GM23338 (cell line): Measurements from ENCODE around the gene KIAA0232. TPM values are rescaled to one million over a fixed set of nuclear protein-coding genes. Genes with fewer than 3 reads are reported as not detected.

Experiments used
- ATAC-seq: fragments of 200-7000 bp; cut with Tn5 transposase; 3 replicates; pipeline ENCODE4 v1.9.1; 2020
- DNase-seq: peaks from one replicate; pipeline ENCODE4 v3.0.0-alpha.2; 2015; ENCODE audit warnings: low spot score
- H2AFZ ChIP-seq: fragments of 200-600 bp; sonication (generic); 2 replicates; pipeline ENCODE4 v1.8.0; 2016; ENCODE audit warnings: antibody characterized with exemption, mild to moderate bottlenecking, moderate library complexity
- H3F3A ChIP-seq: fragments of 200-600 bp; sonication (generic); replicated peaks from 2 replicates; pipeline ENCODE4 v1.8.0; 2017; ENCODE audit warnings: antibody characterized with exemption, mixed run types, low read depth
- H3K27ac ChIP-seq: fragments of 200-600 bp; sonication (generic); 2 replicates; pipeline ENCODE4 v1.6.1; 2016; ENCODE audit warnings: low read depth
- H3K27me3 ChIP-seq: fragments of 200-600 bp; sonication (generic); 2 replicates; pipeline ENCODE4 v1.8.0; 2016; ENCODE audit warnings: mild to moderate bottlenecking, mixed run types, moderate library complexity; ENCODE audit not compliant: insufficient read depth
- H3K36me3 ChIP-seq: fragments of 200-600 bp; sonication (generic); 2 replicates; pipeline ENCODE4 v1.8.0; 2016; ENCODE audit warnings: mild to moderate bottlenecking; ENCODE audit not compliant: insufficient read depth
- H3K4me1 ChIP-seq: fragments of 200-600 bp; sonication (generic); 2 replicates; pipeline ENCODE4 v1.8.0; 2016; ENCODE audit warnings: mild to moderate bottlenecking, moderate library complexity; ENCODE audit not compliant: insufficient read depth
- H3K4me2 ChIP-seq: fragments of 200-600 bp; sonication (generic); 2 replicates; pipeline ENCODE4 v1.7.1; 2017; ENCODE audit warnings: mixed run types
- H3K4me3 ChIP-seq: fragments of 200-600 bp; sonication (generic); 2 replicates; pipeline ENCODE4 v1.6.1; 2016; ENCODE audit warnings: mixed run types
- H3K79me2 ChIP-seq: fragments of 200-600 bp; sonication (generic); replicated peaks from 2 replicates; pipeline ENCODE4 v1.8.0; 2017; ENCODE audit warnings: mild to moderate bottlenecking; ENCODE audit not compliant: insufficient read depth
- H3K9me2 ChIP-seq: fragments of 200-600 bp; sonication (generic); 2 replicates; pipeline ENCODE4 v1.8.0; 2017; ENCODE audit not compliant: insufficient read depth
- H4K20me1 ChIP-seq: fragments of 200-600 bp; sonication (generic); replicated peaks from 2 replicates; pipeline ENCODE4 v1.8.0; 2017; ENCODE audit warnings: mild to moderate bottlenecking; ENCODE audit not compliant: insufficient read depth
- H3K27ac Mint-ChIP-seq: 2 replicates; pipeline ENCODE4 v1.8.0; 2020; ENCODE audit warnings: inconsistent platforms, mild to moderate bottlenecking, moderate library complexity, mixed read lengths
- H3K27me3 Mint-ChIP-seq: 3 replicates; pipeline ENCODE4 v1.8.0; 2022; ENCODE audit warnings: low read depth, mild to moderate bottlenecking, moderate library complexity, mixed read lengths, inconsistent platforms; ENCODE audit not compliant: insufficient read depth, poor library complexity
- H3K36me3 Mint-ChIP-seq: 3 replicates; pipeline ENCODE4 v1.8.0; 2021; ENCODE audit warnings: low read depth, mild to moderate bottlenecking, inconsistent platforms, moderate library complexity, mixed read lengths
- H3K4me1 Mint-ChIP-seq: 3 replicates; pipeline ENCODE4 v1.8.0; 2020; ENCODE audit warnings: mild to moderate bottlenecking, inconsistent platforms, mixed read lengths
- H3K4me3 Mint-ChIP-seq: 3 replicates; pipeline ENCODE4 v1.8.0; 2021; ENCODE audit warnings: moderate library complexity, mild to moderate bottlenecking, inconsistent platforms, mixed read lengths
- H3K9me3 Mint-ChIP-seq: 3 replicates; pipeline ENCODE4 v1.8.0; 2020; ENCODE audit warnings: moderate library complexity, mild to moderate bottlenecking, inconsistent platforms, mixed read lengths
- CREB1 ChIP-seq: fragments of 250-450 bp; sonication (Bioruptor Pico); IDR thresholded peaks from 2 replicates; pipeline ENCODE4 v1.5.0; 2020; ENCODE audit warnings: low read depth, mild to moderate bottlenecking, moderate library complexity
- EZH2 ChIP-seq: fragments of 200-600 bp; sonication (generic); IDR thresholded peaks from one replicate; pipeline ENCODE4 v1.8.0; 2017; ENCODE audit warnings: antibody characterized with exemption, mild to moderate bottlenecking, low read depth; ENCODE audit not compliant: unreplicated experiment
- NANOG ChIP-seq: IDR thresholded peaks from 2 replicates; pipeline ENCODE4 v1.6.1; 2016; ENCODE audit warnings: antibody characterized with exemption, borderline replicate concordance
- POLR2AphosphoS5 ChIP-seq: IDR thresholded peaks from 2 replicates; pipeline ENCODE4 v1.6.1; 2016; ENCODE audit warnings: antibody characterized with exemption, low read depth
- ZNF331 ChIP-seq: fragments of 250-450 bp; sonication (Bioruptor Pico); IDR thresholded peaks from 2 replicates; pipeline ENCODE4 v1.5.0; 2020; ENCODE audit warnings: low read depth, mild to moderate bottlenecking, moderate library complexity
- long read RNA-seq: library from polyadenylated mRNA; unstranded; transcript quantifications from one replicate; pipeline ENCODE4 v2.0.0, GENCODE V29; 2020; ENCODE audit not compliant: unreplicated experiment
- polyA plus RNA-seq: library from polyadenylated mRNA; unstranded; fragments of >200 nt; fragmentation: Nextera tagmentation; extraction: Ambion mirVana; gene quantifications from 2 replicates; pipeline ENCODE4 v1.2.1, GENCODE V29; 2016
- total RNA-seq: library from RNA; depleted of rRNA; stranded (reverse); fragments of >200 nt; shearing (Covaris generic); gene quantifications from 2 replicates; pipeline ENCODE4 v1.2.3, GENCODE V29; 2014; rRNA removed
- TF ChIP-seq, protein P1 (sequence below): IDR thresholded peaks from 2 replicates; pipeline ENCODE4 v1.6.1; 2016; ENCODE audit warnings: antibody characterized with exemption
- TF ChIP-seq, protein P2 (sequence below), 2 experiments: fragments of 200-600 bp in 1 of 2; sonication (generic) in 1 of 2; conservative IDR thresholded peaks; 2 replicates each; pipeline versions ENCODE4 v1.5.1 to v1.6.1; 2016 to 2017; ENCODE audit warnings: antibody characterized with exemption in 2 of 2, low read depth in 2 of 2, mild to moderate bottlenecking in 2 of 2, moderate library complexity in 1 of 2

The KIAA0232 gene, protein sequence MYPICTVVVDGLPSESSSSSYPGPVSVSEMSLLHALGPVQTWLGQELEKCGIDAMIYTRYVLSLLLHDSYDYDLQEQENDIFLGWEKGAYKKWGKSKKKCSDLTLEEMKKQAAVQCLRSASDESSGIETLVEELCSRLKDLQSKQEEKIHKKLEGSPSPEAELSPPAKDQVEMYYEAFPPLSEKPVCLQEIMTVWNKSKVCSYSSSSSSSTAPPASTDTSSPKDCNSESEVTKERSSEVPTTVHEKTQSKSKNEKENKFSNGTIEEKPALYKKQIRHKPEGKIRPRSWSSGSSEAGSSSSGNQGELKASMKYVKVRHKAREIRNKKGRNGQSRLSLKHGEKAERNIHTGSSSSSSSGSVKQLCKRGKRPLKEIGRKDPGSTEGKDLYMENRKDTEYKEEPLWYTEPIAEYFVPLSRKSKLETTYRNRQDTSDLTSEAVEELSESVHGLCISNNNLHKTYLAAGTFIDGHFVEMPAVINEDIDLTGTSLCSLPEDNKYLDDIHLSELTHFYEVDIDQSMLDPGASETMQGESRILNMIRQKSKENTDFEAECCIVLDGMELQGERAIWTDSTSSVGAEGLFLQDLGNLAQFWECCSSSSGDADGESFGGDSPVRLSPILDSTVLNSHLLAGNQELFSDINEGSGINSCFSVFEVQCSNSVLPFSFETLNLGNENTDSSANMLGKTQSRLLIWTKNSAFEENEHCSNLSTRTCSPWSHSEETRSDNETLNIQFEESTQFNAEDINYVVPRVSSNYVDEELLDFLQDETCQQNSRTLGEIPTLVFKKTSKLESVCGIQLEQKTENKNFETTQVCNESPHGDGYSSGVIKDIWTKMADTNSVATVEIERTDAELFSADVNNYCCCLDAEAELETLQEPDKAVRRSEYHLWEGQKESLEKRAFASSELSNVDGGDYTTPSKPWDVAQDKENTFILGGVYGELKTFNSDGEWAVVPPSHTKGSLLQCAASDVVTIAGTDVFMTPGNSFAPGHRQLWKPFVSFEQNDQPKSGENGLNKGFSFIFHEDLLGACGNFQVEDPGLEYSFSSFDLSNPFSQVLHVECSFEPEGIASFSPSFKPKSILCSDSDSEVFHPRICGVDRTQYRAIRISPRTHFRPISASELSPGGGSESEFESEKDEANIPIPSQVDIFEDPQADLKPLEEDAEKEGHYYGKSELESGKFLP (N-terminal part only)
- 34.9 and 45.1 TPM in 2 replicates for total RNA-seq
- 12.3 and 14.3 TPM in 2 replicates for polyA plus RNA-seq
- long read RNA-seq, partial matches to known transcripts, result 7 of 10 reads
- long read RNA-seq, other reads (novel, unspliced or antisense), result 3 of 10 reads

DNA sequence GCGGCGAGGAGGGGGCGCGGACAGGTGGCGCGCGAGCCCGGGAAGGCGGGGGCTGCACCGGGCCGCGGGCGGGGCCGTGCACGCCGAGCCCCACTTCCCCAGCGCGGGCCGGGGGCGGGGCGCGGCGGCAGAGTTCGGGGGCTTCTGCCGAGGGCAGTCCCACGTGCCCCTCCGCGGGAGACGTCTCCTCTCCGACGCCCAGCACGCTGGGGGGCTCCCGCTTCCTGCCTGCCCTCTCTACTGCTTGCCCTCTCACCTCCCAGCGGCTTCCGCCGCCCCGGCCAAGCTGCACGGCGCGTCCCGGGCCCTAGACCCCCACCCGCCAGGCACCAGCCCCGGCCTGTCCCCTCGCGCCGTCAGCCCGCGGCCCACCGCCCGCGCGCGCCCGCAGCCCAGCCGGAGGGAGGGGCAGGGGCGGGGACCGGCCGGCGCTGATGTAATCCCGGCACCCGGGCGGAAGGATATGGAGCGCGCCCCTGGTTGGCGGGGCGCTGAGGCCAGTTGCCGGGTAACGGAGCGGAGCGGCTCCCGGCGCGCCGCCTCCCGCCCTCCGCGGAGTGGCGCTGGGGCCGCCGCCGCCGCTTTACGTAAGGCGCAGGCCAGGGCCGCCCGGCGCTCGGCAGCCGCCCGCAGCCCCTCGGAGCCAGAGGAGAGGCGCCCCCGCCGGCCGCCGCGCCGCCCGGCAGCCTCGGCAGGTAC, at the start of gene KIAA0232:
Gene KIAA0232, plus strand, starts transcription at position 581 of the 699 bp plus-strand sequence. CDS start 41,727 bp downstream, outside the sequence.
- Histone ChIP-seq H3K4me1 (peaks cover 32% of the 10 kb centered on the region), H2AFZ (peak within 1 kb of the TSS; percentile 81), H3F3A (peaks cover 21% of the 10 kb centered on the region), H3K79me2 (peaks cover 36% of the 10 kb centered on the region), H3K4me2 (peak within 1 kb of the TSS; percentile 99), H3K27ac (peak within 1 kb of the TSS; percentile 95), H4K20me1 (peaks cover 36% of the 10 kb centered on the region), H3K27me3 (peaks cover 6% of the 10 kb centered on the region; the same call in 1 of the 2 replicates), H3K4me3 (peak within 1 kb of the TSS; percentile 90), H3K36me3 (no peaks in the 10 kb centered on the region), H3K9me2 (no peaks in the 10 kb centered on the region)
- Mint-ChIP-seq H3K4me3 (peak within 1 kb of the TSS; percentile 86), H3K9me3 (no peaks in the 10 kb centered on the region), H3K4me1 (peaks cover 44% of the 10 kb centered on the region), H3K27ac (no peak within 1 kb of the TSS), H3K36me3 (no peaks in the 10 kb centered on the region; the same call in 2 of the 3 replicates), H3K27me3 (no peaks in the 10 kb centered on the region)
- DNase-seq, result peak; percentile 95
- peak; percentile 53 for ATAC-seq
- TF ChIP-seq ZNF331 (CRISPR knock-in tag), result no peak
- no peak for TF ChIP-seq NANOG
- peak; percentile 68 for TF ChIP-seq CREB1 (CRISPR knock-in tag)
- TF ChIP-seq POLR2AphosphoS5, result peak; percentile 35; the same call in 1 of the 2 replicates
- TF ChIP-seq, protein P1, sequence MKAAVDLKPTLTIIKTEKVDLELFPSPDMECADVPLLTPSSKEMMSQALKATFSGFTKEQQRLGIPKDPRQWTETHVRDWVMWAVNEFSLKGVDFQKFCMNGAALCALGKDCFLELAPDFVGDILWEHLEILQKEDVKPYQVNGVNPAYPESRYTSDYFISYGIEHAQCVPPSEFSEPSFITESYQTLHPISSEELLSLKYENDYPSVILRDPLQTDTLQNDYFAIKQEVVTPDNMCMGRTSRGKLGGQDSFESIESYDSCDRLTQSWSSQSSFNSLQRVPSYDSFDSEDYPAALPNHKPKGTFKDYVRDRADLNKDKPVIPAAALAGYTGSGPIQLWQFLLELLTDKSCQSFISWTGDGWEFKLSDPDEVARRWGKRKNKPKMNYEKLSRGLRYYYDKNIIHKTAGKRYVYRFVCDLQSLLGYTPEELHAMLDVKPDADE, result 0 out of 2 replicates have a peak, but pooled peaks have one; percentile 29

DNA sequence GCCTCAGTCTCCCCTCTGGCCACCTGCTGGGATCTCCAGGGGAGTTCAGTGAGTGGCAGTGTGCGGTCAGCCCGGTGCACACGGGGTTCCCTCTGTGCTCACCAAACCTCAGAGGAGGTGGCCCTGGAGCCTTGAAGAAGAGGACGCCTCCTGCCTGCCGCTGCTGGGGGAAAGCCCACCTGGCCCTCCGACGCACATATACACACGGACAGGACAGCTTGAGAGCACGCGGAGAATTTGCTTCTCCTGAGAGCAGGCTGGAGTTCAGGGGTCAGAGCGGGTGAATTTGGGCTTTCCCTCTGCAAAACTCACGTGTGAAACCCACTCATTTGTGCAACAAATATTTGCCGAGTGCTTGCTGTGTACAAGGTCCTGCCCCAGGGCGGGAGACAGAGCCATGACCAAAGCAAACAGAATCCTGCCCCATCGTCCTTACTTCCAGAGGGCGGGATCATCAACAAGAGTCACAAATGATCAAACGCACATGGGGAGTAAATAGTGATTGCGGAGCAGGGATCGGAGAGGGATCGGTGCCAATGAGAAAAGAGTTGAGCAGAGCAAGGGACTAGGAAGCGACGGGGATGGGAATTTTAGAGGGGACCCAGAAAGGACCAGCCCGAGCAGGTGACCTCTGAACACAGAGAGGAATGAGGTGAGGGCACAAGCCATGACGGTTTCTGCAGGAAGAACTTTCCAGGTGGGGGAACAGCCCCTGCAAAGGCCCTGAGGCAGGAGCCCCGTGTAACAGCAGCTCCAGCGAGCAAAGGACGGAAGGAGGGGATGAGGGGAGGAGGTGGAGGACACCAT, 49.0 kb upstream of the KIAA0232 start:
- H3K27ac ChIP-seq, result no peak overlapping the region
- ATAC-seq, result no peak
- no peak overlapping the region for H3K27ac Mint-ChIP-seq
- H3K36me3 Mint-ChIP-seq, result no peaks in the 10 kb centered on the region
- H3K4me1 ChIP-seq, result no peaks in the 10 kb centered on the region
- no peak overlapping the region for H3K4me3 ChIP-seq
- no peak for TF ChIP-seq EZH2
- no peak for TF ChIP-seq CREB1 (CRISPR knock-in tag)
- TF ChIP-seq NANOG, result no peak
- no peak for TF ChIP-seq POLR2AphosphoS5
- TF ChIP-seq, protein P2, sequence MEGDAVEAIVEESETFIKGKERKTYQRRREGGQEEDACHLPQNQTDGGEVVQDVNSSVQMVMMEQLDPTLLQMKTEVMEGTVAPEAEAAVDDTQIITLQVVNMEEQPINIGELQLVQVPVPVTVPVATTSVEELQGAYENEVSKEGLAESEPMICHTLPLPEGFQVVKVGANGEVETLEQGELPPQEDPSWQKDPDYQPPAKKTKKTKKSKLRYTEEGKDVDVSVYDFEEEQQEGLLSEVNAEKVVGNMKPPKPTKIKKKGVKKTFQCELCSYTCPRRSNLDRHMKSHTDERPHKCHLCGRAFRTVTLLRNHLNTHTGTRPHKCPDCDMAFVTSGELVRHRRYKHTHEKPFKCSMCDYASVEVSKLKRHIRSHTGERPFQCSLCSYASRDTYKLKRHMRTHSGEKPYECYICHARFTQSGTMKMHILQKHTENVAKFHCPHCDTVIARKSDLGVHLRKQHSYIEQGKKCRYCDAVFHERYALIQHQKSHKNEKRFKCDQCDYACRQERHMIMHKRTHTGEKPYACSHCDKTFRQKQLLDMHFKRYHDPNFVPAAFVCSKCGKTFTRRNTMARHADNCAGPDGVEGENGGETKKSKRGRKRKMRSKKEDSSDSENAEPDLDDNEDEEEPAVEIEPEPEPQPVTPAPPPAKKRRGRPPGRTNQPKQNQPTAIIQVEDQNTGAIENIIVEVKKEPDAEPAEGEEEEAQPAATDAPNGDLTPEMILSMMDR (conservative IDR thresholded peaks at IDR 0.05; ENCODE audit: low read depth in 2 of 2), result no peak
- H3K9me2 ChIP-seq, result no peaks in the 10 kb centered on the region
- H3K36me3 ChIP-seq, result no peaks in the 10 kb centered on the region
- no peaks in the 10 kb centered on the region for H4K20me1 ChIP-seq
- peak overlapping the region; percentile 59 for H2AFZ ChIP-seq
- no peaks in the 10 kb centered on the region for H3K79me2 ChIP-seq
- no peak overlapping the region for H3K4me3 Mint-ChIP-seq
- peaks cover 6% of the 10 kb centered on the region for H3K27me3 Mint-ChIP-seq
- DNase-seq, result no peak
- no peaks in the 10 kb centered on the region for H3K27me3 ChIP-seq
- no peaks in the 10 kb centered on the region for H3K9me3 Mint-ChIP-seq
- no peaks in the 10 kb centered on the region for H3F3A ChIP-seq
- H3K4me1 Mint-ChIP-seq, result peaks cover 3% of the 10 kb centered on the region; the same call in 2 of the 3 replicates
- H3K4me2 ChIP-seq, result no peak overlapping the region
